HG03457 (cell line): Measurements from ENCODE around the gene SLC39A11.
"Not testable (repeated sequence)": the region's sequence is repeated elsewhere in the genome, so short reads cannot be mapped to it uniquely, and the experiment has no call there.

Source experiments
- ATAC-seq: cut with Tn5 transposase; IDR thresholded peaks from one replicate; pipeline ENCODE4 v1.9.1; 2021; ENCODE audit warnings: moderate number of reproducible peaks; ENCODE audit not compliant: unreplicated experiment

The SLC39A11 gene

DNA sequence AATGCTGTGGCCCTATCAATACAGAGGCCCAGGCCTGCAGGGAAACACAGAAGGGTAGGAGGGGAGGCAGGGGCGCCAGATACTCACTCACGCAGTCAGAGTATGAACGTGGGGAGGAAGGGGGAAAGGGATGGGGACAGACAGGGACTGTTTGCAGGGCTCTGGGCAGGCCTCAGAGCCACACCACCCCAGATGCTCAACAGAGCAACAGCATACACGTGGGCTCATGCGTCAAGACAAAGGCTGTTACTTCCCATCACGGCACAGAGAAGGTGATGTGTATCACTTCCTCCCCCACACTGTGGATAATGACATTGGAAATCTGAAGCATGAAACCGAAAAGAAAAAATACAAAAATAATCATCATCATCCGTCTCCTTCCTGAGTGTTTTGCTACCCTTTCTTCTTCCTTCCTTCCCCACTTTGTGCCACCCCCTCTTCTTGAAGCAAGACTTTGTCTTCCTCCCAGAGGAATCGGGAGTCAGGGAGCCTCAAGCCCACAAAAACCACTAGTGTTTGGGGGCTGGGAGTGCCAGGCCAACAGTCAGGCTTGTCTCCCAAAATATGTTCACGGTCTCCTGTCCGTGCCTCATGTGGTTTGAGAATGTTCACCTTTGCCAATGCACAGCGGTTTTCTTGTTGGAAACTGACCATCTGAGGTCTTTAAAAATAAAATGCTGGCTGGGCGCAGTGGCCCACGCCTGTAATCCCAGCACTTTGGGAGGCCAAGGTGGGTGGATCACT is 20.1 kb downstream of the SLC39A11 start:
- no peak for ATAC-seq

GRCh38 chr17:73071066-73071999 is 21.2 kb downstream of the SLC39A11 start:
- no peak for ATAC-seq

DNA sequence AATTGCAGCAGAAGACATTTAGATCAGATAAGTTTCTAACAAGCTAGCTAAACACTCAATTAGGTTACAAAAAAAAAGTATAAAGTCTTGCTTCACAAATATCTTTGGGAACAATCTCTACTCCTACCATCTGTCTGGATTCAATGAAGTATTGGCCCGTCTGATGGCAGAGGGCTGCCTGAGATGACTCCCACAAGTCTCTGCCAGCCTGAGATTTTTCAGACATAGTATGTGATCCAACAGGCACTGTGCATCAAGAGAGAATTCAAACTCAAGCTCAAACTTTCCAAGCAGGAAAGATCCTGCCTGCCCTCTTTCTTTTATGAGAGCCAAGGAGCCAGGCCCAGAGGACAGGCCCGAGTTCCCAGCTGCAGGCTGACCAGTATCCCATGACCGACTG is 22.6 kb downstream of the SLC39A11 start:
- ATAC-seq, result no peak

DNA sequence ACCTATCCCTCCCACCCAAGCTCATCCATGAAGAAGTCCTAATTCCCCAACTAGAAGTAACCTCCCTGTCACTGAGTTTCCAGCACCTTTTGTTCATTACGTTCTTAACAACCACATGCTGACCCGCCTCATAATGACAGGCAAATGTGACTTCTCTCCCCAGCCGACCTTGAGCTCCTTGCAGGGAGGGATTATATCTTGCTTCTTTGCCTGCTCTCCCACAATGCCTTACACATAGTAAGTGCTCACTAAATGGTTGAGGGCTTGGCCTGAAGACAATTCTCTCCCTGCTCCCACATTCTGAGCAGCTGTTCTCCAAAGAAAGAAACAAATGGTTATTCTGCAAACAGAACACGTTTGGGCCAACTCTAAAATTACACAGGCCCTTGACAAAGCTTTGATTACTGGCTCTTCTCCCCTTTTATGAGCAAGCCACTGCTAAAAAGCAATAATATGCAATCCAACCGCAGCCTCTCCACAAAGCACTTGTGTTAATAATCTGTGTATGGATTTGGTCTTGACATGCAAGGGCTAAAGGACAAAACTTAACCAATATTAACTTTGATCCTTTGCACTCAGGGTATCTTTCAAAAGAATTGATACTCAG is 23.2 kb downstream of the SLC39A11 start:
- ATAC-seq, result no peak

GRCh38 chr17:73068322-73069153 is 23.9 kb downstream of the SLC39A11 start:
- ATAC-seq, result no peak

GRCh38 chr17:73067699-73068098 is 24.8 kb downstream of the SLC39A11 start:
- ATAC-seq, result not testable (repeated sequence)

DNA sequence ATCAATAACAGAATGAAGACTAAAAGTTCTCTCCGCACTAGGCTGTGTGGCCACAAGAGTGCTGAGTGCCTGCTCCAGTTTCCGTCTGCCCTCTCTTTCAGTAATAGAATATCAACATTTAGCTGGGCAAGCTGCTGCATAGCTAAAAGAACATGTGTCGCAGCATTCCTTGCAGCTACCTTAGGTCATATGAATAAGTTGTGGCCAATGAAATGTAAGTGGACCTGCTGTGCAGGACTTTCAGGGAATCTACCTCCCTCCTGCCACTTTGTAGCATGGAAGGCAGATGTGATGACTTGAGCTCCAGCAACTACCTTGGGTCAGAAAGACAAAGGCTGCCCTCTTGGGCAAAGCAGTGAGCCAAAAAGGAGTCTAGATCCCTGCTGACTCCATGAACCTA is 25.4 kb downstream of the SLC39A11 start:
- ATAC-seq, result no peak

GRCh38 chr17:73066148-73066884 is 26.2 kb downstream of the SLC39A11 start:
- ATAC-seq, result no peak

DNA sequence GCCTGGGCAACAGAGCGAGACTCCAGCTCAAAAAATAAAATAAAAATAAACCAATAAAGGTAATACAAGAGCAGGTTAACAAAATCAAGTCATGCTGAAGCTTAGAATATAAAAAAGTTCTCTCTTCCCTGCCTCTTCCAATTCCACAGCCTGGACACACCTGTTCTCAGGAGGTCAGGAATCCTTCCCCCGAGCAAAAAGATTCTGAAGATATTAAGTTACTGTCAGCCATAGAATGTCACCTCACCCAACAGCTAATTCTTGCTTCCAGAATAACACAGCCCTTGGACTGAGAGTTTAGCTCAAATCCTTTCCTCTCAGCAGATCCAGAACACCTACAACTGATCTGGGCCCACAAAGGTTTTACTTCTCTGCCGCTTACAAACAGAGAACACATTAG is 27.1 kb downstream of the SLC39A11 start:
- ATAC-seq, result no peak

DNA sequence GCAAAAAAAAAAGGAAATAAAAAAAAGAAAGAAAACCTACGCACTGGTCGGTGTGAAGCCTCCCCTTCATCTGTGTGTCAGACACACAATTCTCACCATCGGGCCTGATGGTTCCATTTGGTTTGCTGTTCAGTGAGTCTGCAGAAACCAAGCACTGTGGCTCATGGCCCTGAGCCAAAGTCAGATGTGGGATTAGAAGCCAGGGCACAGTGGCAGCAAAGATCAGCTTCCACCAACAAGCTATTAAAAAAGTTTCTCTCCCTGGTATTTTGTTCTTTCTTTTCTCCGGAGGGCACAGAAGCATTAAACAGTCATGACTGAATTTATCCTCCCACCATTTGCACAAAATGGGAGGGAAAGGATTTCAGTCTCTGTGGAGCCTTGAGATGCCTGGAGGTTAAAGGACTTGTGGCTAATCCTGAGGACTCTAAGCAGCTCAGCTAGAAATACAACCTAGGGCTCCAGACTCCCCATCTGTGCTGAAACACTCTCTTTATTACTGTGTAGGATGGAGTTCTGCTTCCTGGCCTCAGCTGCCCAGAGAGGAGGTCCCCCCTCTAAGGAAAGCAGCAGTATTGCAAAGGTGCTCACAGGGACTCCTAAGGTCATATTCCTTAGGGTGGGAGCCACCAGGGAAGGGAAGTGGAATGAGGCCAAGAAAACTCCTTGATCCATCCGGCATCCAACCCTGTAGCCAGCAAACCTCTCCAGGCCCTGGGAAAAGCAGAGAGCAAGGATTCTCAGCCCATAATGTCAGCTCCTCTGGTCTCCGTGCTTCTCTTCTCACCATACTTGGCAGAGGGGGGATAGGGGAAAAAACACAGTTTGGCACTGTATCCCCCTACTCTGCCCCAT is 28.2 kb downstream of the SLC39A11 start:
- no peak for ATAC-seq

- ATAC-seq, result no peak
Observed at GRCh38 chr17:73062726-73063125, 29.8 kb downstream of the SLC39A11 start.

DNA sequence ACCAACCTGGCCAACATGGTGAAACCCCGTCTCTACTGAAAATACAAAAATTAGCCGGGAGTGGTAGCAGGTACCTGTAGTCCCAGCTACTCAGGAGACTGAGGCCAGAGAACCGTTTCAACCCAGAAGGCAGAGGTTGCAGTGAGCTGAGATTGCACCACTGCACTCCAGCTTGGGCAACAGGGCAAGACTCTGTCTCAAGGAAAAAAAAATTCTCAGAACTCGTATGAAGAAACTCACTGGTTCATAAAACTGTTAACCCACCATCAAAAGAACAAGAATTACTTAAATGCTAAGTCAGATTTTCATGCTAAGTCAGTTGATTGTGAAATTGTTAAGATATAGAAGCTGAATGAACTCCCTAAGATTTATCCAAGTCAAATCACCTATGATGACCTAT is 31.3 kb downstream of the SLC39A11 start:
- no peak for ATAC-seq

DNA sequence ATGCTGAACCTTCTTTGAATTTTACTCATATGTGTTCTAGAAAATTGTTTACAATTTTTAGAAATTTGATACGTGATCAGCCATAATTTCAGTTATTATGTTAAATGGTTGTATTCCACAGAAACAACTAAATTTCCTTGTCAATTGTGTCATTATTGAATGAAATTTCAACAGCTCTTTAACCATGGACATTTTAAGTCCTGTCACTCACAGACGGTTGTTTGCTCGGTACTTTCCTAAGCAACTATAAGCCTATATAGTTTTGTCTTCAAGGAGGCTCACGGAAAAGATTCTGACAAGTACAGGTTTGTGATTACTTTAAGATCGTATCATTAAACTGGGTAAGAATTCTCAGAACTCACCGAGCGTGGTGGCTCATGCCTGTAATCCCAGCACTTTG is 31.8 kb downstream of the SLC39A11 start:
- no peak for ATAC-seq

DNA sequence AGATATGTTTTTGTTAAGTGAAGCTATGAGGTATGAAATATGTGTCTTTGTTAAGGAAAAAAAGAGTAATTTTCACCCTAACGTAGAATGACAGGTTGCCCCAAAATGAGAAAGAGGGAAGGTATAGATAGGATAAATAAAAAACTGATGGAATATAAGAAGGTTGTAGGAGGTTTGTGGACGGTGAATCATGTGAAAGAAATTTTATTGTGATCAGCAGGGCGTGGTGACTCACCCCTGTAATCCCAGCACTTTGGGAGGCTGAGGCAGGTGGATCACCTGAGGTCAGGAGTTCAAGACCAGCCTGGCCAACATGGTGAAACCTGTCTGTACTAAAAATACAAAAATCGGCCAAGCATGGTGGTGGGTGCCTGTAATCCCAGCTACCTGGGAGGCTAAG is 32.8 kb downstream of the SLC39A11 start:
- not testable (repeated sequence) for ATAC-seq

GRCh38 chr17:73058022-73058421 is 34.5 kb downstream of the SLC39A11 start:
- ATAC-seq, result no peak

GRCh38 chr17:73057196-73057595 is 35.3 kb downstream of the SLC39A11 start:
- no peak for ATAC-seq

GRCh38 chr17:73052923-73053322 is 39.6 kb downstream of the SLC39A11 start:
- no peak for ATAC-seq

GRCh38 chr17:73050797-73051196 is 41.7 kb downstream of the SLC39A11 start:
- no peak for ATAC-seq

- ATAC-seq, result no peak
Observed at GRCh38 chr17:73048170-73048569, 44.3 kb downstream of the SLC39A11 start.
